CD4-positive, alpha-beta T cell treated with Interferon alpha-2 for 1 hour (primary cell): Measurements from ENCODE around the gene VAV3.

Experiments
- DNase-seq, 2 donors: peaks; one replicate each; pipeline ENCODE4 v3.0.0-alpha.2; 2020 to 2022

VAV3 gene

DNA sequence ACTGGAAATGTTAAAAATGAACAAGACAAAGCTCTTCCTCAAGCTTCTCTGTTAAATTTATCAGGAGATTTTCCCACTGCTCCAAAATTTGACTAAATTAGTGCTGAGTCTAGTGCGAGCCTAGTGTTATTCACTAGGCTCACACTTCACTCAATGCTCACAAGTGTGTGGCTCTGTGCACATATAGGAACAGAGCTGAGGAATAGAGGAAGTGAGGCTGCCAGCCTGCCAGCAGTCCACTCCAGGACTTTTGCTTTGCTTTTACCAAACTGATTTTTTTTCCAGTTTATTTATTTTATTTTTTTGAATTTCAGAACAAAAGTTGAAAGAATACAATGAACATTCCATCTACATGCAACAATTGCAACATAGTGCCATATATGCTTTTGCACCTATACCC, 87.2 kb downstream of the VAV3 start:
- DNase-seq, result peak in 1 of 2 donors; percentile 17

DNA sequence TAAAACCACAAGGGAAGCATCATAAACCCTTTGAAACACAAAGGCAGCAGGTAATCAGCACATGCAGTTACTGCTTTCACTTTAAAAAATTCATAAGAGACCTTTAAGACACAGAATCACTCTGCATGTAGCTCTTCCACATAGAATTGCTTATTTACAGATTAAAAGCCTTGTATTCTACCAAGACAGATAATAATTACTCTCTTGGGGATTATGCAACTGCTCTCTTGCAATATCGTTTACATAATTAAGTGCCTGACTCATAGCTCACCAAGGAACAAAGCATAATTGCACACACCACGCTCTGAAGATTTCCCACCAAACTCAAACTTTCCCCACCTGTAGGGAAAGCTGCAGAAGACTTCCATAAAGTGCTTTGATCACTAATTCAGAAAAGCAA, 87.9 kb downstream of the VAV3 start:
- no peak for DNase-seq

- DNase-seq, result no peak
Measured at GRCh38 chr1:107875689-107876088, 89.3 kb downstream of the VAV3 start.

GRCh38 chr1:107874221-107874620, 90.8 kb downstream of the VAV3 start:
- DNase-seq, result no peak

DNA sequence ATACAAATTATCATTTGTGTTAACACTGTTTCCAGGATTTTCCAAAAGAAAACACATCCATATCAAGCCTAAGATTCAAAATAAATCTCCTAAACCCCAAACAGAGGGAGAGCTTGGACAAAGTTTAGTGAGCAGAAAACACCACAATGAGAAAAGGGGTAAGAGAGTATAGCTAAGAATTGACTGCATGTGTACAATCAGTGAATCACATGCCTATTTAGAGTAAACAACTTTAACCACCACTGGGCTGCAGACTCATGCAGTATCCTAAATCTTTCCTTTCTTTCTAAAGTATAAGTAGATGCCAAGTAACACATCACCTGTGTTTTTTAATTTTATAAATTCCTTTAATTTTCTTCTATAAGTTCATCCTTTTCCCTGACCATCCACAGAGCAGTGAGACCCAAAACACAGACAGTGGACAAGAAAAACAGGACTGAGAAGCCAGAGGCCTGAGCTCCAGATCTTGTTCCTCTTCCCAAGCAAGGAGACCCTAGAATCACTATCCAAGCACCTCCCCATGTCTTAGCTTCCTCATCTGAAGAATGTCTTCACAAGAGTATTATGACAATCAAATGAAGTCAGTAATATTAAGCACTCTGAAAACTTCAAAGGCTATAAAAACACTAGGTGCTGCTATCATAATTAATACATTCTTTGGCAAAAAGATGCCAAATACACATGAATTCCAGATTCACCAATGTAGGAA, 93.1 kb downstream of the VAV3 start:
- DNase-seq, result no peak

DNA sequence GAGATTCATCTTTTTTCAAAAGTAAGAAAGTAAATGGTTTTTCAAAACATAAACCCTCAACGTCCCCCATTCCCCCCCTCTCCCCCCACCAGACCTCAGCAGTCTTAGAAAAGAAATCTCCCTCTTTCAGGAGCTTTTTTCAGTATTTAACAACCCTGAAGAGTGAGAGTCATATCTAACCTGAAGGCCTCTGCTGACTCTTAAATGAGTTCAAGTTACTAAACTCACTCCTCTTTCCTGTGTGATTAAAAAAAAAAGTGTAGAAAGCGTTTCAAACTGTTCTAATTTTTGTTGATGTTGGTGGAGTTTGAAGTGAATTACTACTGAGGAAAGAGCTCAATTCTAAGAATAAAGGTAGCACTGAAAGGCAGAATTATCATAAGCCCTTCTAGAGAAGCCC, 93.7 kb downstream of the VAV3 start:
- no peak for DNase-seq

DNA sequence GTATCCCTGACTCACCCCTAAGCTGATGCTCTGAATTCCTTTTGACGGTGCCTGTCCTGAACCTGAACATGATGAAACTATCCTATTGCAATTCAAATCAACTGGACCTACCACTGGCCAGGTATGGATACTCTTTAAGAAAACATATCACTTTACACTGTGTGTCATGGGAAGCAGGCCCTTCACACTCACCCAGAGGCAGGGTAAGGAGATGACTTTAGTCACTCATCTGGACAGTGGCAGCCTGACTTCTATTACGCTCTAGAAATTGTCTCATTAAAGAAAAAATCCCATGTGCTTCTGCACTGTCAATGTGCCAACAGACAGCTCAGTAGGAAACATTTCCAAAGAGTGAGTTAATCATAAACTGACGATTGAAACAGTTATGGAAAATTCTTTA, 94.3 kb downstream of the VAV3 start:
- DNase-seq, result no peak

DNA sequence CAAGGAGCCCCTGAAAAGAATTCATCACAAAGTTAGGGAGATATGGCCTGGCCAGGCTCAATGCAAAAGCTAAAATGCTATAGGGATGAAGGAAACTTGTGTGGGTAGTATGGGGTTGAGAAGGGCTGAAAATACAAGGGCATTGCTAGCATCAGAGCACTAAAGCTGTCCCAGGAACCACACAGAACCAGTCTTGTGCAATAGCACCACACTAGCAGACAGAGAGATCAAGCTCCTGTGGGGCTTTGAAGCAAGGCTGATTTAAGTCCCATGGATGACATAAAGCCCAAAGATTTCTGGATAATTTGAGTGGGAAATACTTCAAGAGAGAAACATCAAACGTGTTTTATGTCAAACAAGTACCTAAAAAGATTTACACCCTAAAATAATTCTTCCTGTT, 97.1 kb downstream of the VAV3 start:
- no peak for DNase-seq

DNA sequence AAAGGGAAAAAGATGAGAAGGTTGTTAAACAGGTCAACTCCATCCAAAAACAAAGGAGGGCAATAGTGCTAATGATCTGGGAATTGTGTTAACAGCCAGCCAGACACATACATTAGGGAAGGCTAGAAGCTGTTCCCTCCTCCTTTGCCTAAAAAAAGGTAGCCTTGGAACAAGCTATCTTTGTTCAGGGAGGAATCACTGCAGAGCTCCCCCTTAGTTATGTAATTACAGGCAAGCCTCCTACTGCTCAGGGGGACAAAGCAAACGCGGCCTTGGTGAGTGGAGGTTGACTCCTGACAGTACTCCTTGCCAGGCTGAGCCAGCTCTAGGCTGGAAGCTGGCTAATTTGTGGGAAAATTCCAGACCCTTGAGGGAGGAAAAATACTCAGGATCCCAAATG, 97.6 kb downstream of the VAV3 start:
- DNase-seq, result no peak

DNA sequence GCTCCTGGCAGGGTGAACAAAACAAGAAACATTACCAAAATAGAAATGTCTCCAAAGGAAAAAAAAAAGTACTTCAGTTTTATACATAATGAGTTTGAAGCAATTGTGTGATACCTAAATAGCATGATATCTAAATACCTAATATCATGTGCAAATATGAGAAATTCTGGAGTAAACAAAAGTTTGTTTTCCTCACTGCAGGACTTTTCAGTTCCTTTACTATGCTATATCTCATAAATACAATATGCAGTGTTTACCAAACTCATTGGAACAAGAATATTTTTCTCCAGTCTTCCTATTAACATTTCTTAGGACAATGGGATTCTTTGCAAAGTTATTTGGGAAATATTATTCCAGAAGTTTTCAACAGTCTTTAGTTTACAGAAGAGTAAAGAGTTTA, 98.1 kb downstream of the VAV3 start:
- DNase-seq, result no peak

DNA sequence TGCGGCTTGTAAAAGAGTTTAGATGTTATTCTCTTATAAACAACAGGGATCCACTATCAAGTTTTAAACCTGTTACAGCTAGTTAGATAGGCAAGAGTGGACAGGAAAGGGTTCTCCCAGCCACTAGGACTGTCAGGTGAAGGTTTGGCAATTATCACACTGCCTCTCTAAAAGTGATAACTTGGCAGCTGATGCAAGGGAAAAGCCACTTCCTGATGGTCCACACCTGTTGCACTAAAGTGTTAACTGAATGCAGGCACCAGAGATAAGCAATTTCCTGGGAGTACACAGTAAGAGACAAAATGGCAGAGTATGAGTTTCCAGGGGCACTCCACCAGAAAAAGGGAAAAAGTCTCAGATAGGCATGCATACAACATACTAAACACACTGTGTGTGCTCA, 99.4 kb downstream of the VAV3 start:
- DNase-seq, result no peak

DNA sequence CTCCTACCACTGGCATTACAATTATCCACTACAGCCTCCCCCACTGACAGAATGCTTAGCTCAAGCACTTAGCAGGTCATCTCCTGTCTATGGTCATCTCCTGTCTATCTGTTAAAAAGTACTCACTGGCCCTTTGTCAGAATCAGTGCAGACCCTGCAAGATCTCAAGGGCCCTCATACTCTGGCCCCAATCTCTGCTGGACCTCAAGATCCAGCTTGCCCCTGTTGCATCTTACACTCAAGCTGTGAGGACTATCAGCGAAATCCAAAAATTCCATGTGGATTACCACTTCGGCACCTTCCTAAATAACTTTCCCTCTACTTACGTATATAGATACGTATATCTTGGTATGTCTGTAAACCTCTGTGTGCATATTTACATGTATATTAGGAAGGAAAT, 101.6 kb downstream of the VAV3 start:
- no peak for DNase-seq

DNA sequence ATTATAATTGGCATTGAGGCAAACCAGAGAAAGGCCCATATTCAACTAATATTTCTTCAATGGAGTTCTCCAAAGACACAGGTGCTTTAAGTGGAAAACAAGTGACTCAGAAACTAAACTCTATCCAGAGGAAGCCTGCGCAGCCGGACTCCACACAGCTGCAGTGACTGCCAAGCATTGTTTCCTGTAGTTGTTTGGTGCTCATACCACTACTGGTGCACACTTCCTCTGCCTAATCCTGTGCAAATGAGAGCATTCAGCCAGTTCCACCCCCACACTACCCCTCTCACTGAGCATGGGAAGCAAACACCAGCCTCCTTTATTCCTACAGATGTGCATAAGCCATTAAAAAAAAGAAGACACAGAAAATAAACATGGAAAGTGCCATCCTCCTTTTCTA, 102.9 kb downstream of the VAV3 start:
- peak in 1 of 2 donors; percentile 3 for DNase-seq

DNA sequence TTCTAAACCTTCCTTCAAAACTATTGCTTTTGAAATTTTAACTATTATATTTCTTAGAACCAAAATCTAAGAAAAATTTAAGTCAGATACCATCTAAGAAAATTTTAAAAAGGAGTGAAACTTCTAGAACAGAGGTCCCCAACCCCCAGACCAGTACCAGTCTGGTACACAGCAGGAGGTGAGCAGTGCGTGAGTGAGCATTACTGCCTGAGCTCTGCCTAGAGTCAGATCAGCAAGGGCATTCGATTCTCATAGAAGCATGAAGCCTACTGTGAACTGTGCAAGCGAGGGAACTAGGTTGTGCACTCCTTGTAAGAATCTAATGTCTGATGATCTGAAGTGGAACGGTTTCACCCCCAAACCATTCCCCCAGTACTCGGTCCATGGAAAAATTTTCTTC, 106.7 kb downstream of the VAV3 start:
- DNase-seq, result no peak

GRCh38 chr1:107851418-107851817, 113.6 kb downstream of the VAV3 start:
- no peak for DNase-seq

DNA sequence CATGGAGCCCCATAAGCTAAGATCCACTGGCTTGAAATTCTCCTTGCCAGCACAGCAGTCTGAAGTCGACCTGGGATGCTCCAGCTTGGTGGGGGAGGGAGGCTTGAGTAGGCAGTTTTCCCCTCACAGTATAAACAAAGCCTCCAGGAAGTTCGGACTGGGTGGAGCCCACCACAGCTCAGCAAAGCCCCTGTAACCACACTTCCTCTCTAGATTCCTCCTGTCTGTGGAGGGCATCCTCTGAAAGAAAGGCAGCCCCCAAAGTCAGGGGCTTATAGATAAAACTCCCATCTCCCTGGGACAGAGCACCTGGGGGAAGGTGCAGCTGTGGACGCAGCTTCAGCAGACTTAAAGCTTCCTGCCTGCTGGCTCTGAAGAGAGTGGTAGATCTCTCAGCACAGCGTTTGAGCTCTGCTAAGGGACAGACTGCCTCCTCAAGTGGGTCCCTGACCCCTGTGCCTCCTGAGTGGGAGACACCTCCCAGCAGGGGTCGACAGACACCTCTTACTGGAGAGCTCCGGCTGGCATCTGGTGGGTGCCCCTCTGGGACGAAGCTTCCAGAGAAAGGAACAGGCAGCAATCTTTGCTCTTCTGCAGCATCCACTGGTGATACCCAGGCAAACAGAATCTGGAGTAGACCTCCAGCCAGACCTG, 120.3 kb downstream of the VAV3 start:
- DNase-seq, result peak in 1 of 2 donors; percentile 15

GRCh38 chr1:107843989-107844388, 121.0 kb downstream of the VAV3 start:
- DNase-seq, result peak in 1 of 2 donors; percentile 19

- peak in 1 of 2 donors; percentile 20 for DNase-seq
Measured at GRCh38 chr1:107842241-107842640, 122.7 kb downstream of the VAV3 start.

DNA sequence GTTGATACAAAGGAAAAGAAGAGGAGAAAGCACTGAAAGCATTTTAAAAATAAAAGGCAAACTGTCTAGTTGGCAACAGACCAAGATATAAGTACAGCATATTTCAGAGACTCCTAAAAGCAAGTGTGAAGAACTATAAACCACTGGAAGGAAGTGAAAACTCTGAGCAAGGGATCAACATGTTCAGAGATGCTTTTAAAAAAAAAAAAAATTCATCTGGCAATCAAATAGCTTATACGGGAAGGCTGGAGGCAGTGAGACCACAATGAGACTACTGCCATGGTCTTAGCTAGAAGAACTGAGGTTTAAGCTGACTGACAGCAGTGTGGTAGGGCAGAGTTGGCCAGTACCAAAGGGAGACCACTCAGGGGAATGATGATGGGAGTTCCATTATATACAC, 124.3 kb downstream of the VAV3 start:
- peak in 1 of 2 donors; percentile 20 for DNase-seq

DNA sequence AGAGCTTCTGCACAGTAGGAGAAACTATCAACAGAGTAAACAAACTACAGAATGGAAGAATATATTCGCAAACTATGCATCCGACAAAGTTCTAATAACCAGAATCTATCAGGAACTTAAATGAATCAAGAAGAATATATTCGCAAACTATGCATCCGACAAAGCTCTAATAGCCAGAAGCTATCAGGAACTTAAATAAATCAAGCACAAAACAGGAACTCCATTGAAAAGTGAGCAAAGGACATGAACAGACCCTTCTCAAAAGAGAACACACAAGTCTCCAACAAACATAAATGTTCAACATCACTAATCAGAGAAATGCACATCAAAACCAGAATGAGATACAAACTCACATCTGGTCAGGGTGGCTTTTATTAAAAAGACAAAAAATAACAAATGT, 126.9 kb downstream of the VAV3 start:
- no peak for DNase-seq

- DNase-seq, result no peak
Measured at GRCh38 chr1:107835151-107835670, 129.8 kb downstream of the VAV3 start.

GRCh38 chr1:107833061-107833460, 131.9 kb downstream of the VAV3 start:
- DNase-seq, result no peak

DNA sequence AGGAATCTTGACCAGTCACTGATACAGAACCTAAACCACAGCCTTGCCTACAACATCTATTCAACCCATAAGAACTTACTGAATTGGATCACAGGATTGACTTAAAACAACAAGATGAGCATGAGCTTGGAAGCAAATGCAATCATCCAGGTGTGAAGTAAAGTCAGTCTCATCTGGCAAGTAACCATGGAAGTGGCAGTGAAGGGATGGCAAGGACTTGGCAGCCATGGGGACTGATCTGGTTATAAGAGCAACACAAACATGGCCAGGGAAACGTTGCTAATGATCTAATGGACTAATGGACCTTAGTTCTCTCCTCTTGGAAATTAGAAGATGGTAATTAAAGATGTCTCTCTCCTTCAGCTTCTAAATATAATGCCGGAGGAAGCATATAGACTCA, 133.1 kb downstream of the VAV3 start:
- no peak for DNase-seq

GRCh38 chr1:107830526-107830925, 134.5 kb downstream of the VAV3 start:
- DNase-seq, result no peak

DNA sequence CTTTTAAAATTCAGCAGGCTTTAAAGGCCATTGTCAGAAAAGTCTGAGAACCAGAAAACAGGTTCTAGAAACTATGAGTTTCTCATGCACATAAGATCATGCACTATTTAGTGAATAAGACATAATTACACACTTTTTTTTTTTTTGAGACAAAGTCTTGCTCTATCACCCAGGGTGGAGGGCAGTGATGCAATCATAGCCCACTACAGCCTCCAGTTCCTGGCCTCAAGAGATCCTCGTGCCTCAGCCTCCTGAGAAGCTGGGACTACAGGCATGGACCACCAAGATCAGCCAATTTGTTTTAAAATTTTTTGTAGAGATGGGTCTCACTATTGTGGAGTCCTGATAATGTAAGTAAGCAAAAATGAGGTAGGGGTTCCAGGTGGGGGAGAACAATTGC, 134.9 kb downstream of the VAV3 start:
- no peak for DNase-seq
